GM21528 (cell line): ENCODE measurements around the gene NPW.

Experiments
- ATAC-seq: cut with Tn5 transposase; IDR thresholded peaks from one replicate; pipeline ENCODE4 v1.9.1; 2021; ENCODE audit warnings: mild to moderate bottlenecking, moderate library complexity; ENCODE audit not compliant: unreplicated experiment, low FRiP score

Gene NPW

GRCh38 chr16:1983544-1984346, 35.8 kb upstream of the NPW start, which contains the start of gene GFER:
TSS of gene GFER (plus strand) at chr16:1984193. CDS start at chr16:1984219, 26 bp downstream.
- peak; percentile 65 for ATAC-seq

DNA sequence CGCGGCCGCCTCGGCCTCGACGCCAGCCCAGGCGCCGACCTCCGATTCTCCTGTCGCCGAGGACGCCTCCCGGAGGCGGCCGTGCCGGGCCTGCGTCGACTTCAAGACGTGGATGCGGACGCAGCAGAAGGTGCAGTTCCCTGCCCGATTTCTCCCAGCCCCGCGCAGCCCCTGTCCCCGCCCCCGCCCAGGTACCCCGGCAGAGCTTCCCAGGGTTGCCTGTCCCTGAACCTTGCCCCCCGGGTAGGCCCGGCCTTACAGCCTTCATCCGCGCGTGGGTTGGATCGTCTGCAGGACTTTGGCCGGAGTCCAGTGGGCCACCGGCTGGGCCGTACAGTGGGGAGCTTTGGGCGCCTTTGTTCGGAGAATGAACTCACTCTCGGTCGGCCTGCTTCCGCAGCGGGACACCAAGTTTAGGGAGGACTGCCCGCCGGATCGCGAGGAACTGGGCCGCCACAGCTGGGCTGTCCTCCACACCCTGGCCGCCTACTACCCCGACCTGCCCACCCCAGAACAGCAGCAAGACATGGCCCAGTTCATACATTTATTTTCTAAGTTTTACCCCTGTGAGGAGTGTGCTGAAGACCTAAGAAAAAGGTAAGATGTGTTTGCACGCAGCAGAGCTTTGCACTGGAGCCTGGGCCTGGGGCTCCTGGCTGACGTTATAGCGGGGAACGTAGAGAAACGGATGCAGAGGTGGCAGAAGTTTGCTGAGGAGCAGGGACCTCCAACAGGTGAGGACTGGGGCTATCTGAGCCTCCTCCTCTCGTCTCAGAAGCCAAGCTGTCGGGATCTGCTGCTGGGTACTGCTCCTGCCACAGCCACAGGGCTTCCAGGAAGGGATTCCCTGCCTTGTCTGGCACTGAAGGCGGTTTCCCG, 35.0 kb upstream of the NPW start:
- ATAC-seq, result no peak

DNA sequence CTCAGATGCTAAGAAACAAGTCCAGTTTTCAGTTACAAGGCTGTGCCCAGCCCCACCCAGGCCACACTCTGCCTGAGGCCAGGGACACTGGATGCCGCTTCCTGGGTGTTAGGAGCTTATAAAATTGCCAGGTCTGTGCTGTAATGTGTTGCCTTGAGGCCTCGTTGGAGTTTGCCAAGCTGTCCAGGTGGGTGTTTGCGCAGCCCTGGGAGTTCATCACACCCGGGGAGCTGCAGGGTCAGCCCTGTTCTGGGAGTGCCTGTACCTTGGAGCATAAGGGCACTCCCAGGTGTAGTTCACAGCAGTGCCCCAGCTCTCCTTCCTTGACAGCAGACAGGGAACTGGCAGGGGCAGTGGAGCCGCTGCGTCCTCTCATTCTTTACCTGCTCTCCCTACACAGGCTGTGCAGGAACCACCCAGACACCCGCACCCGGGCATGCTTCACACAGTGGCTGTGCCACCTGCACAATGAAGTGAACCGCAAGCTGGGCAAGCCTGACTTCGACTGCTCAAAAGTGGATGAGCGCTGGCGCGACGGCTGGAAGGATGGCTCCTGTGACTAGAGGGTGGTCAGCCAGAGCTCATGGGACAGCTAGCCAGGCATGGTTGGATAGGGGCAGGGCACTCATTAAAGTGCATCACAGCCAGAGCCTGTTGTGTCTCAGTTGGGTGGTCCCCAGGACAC, 34.0 kb upstream of the NPW start:
- no peak for ATAC-seq

DNA sequence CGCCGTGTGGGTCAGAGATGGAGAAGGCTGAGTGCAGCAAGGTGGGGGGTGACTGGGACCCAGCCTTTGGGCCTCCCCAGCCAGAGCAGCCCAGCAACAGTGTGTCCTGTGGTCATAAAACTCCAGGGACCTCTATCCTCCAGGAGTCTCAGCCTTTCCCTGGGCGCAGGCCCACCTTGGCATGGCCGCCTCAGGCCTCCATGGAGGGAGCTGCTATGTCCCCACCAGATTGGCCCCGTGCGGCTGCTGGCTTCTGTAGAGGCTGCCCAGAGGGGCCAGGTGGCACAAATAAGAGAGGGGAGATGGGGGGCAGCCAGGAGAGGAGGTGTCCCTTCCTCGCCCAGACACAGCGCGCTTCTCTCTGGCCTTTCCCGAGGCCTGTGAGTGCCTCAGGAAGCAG, 32.4 kb upstream of the NPW start:
- no peak for ATAC-seq

GRCh38 chr16:1989209-1990100, 30.1 kb upstream of the NPW start, which contains the start of gene SYNGR3:
TSS of gene SYNGR3 (plus strand) at chr16:1989970. CDS start at chr16:1990103, 133 bp downstream.
- no peak for ATAC-seq

DNA sequence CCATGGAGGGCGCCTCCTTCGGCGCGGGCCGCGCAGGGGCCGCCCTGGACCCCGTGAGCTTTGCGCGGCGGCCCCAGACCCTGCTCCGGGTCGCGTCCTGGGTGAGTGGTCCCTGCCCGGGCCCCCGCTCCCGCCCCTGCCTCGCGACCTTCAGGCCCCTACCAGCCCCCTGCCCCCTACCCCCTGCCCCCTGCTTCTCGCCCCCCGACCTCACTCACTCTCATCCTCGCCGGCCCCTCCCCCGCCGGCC, 29.6 kb upstream of the NPW start:
- ATAC-seq, result no peak

GRCh38 chr16:1990351-1991134, 29.0 kb upstream of the NPW start:
- no peak for ATAC-seq

- no peak for ATAC-seq
These were observed 28.4 kb upstream of the NPW start for GRCh38 chr16:1991135-1991551.

DNA sequence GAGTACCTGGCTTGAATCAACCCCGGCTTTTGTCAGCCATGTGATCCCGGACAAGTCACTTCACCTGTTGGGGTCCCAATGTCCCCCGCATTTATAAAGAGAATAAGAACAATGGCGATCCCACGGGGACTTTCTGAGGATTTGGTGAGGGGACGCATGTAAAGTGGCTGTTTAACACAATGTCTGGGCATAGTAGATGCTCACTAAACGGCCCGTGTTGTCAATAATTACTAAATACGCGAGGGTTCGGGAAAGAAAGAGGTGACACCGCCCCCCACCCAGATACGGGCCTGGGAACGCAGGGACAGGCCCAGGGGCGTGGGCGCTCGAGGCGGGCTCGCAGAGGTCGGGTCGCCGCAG, 28.0 kb upstream of the NPW start:
- no peak for ATAC-seq

DNA sequence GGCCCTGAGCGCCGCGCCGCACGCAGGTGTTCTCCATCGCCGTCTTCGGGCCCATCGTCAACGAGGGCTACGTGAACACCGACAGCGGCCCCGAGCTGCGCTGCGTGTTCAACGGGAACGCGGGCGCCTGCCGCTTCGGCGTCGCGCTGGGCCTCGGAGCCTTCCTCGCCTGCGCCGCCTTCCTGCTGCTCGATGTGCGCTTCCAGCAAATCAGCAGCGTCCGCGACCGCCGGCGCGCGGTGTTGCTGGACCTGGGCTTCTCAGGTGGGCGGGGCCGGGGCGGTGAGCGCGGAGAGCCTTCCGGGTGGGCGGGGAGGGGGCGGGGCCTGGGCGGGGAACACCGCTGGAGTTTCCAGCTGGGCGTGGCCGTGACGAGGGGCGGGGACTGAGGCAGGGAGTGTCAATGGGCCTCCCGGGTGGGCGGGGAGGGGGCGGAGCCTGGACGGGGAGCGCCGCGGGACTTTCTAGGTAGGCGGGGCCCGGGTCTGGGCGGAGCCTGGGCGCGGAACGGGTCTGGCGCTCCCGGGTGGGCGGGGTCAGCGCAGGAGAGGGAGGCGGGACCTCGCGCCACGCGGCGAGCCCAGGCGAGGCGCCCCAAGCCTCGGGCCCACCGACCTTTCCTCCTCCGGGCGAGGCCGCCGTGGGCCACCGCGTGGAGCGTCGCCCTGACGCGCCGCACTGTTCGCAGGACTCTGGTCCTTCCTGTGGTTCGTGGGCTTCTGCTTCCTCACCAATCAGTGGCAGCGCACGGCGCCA, 27.5 kb upstream of the NPW start:
- peak; percentile 41 for ATAC-seq

- no peak for ATAC-seq
These were observed 26.8 kb upstream of the NPW start for GRCh38 chr16:1992704-1993317.

- ATAC-seq, result no peak
These were observed 25.9 kb upstream of the NPW start for GRCh38 chr16:1993731-1994131.

DNA sequence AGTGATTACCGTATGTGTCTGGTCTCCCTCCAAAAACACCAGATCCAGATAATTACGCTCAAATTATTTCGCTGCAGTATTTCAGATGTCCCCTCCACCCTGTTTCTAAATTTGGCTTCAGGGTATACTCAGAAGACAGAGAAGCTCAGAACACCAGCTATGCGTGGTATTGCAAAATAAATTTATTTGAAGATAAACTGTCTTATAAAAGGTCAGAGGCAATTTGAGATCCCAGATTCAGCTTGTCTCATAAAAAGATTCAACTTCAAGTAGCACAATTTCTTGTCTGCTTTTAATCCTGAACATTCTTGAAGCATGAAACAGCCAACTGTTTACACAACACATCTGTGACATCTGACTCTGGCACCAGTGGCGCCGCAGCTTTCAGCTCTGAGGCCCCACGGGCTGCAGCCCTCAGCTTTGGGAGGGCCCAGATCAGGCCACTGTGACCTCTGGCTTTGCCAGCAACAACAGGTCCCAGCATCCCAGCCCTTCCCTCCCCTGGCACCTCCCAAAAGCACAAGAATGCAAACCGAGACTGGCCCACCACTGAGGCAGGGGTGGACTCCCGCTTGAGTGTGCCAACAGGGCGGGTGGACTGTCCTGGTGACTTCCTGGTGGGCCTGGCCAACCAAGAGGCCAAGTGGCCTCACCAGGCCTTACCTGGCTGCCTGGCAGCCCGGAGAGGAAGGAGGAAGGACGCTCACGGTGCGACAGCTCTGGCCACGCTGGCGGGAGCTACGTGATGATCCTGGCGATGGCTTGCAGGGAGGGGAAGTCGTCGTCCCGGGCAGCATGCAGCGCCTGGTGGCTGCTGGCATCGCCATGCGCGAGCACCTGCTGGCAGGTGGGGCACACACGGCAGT, 21.9 kb upstream of the NPW start:
- no peak for ATAC-seq

GRCh38 chr16:1998360-1998835, 21.2 kb upstream of the NPW start:
- ATAC-seq, result no peak

GRCh38 chr16:1998852-1999801, 20.5 kb upstream of the NPW start:
- ATAC-seq, result no peak

GRCh38 chr16:1999866-2000514, 19.6 kb upstream of the NPW start:
- ATAC-seq, result no peak
